C1 segment of cervical spinal cord (tissue), 14 donors: Measurements from ENCODE around the gene RAET1G.

Experiments used
- DNase-seq, 14 donors: peaks; one replicate each; lab custom pipeline; 2025; lab: John Stamatoyannopoulos, UW

Gene RAET1G

DNA sequence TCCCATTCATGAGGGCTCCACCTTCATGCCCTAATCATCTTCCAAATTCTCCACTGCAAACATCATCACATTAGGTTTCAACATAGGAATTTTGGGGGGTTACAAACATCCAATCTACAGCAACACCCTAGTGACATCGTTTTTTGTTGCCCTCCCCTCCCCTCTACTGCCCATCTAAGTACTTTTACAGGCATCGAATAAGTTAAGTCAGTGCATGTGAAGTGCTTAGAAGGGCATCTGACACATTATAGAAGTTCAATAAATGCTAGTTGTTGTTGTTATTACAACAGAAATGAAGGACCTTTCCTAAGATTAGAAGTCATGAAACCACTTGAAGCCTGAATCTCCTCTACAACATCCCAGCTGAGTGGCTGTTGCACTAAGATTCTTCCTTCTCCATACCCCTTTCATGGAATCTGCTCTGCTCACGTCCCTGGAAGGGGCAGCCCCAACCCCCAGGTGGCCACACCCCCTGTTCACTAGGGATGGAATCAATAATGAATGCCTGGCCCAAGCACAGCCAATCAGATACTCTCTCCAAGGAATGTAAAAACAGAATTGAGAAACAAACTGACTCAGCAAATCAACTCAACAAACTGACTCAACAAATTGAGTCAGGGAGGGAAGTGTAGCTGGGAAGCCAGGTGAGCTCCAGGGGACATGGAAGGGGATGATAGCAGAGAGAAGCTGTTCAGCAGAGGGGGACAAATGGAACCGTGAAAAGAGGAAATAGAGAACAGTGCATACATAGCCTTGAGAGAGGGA is 54.9 kb downstream of the RAET1G start:
- no peak for DNase-seq
